Measurements from ENCODE around the gene RPS21. TPM values are rescaled to one million over a fixed set of nuclear protein-coding genes. Genes with fewer than 3 reads are reported as not detected.
A peak's percentile ranks its signal among the peaks of the same experiment; 100 is the strongest.

RPS21 gene
- total and polyA plus RNA-seq, 2 of the 13 experiments (the other 11 are each of a cell fraction or from before 2014, with no cell fraction given): 2,647 to 11,063 TPM

GRCh38 chr20:62367633-62368391, 19.1 kb upstream of the RPS21 start (continued):
- no peak for TF ChIP-seq TERF1 (CRISPR knock-in tag; IDR thresholded peaks at IDR 0.05)
- no peak; the same call in 1 of the 2 replicates for TF ChIP-seq HMG20B (CRISPR knock-in tag; conservative IDR thresholded peaks at IDR 0.05)
- peak; percentile 43; the same call in 1 of the 2 replicates for TF ChIP-seq ZNF629 (CRISPR knock-in tag; conservative IDR thresholded peaks at IDR 0.05)
- no peak for TF ChIP-seq CENPBD1 (CRISPR knock-in tag; IDR thresholded peaks at IDR 0.05; ENCODE audit: borderline replicate concordance, low read depth)
- TF ChIP-seq MAFK (conservative IDR thresholded peaks at IDR 0.05 in 1 of 2, IDR thresholded peaks at IDR 0.05 in 1 of 2; ENCODE audit: low read length in 2 of 2): no peak
- peak; percentile 63; the same call in 1 of the 2 replicates for TF ChIP-seq ZMYM4 (CRISPR knock-in tag; IDR thresholded peaks at IDR 0.05)
- no peak for TF ChIP-seq ZFP62 (CRISPR knock-in tag; IDR thresholded peaks at IDR 0.05)
- peak; percentile 75; the same call in 1 of the 2 replicates for TF ChIP-seq ZSCAN22 (CRISPR knock-in tag; IDR thresholded peaks at IDR 0.05)
- TF ChIP-seq EP300 (IDR thresholded peaks at IDR 0.05; ENCODE audit: low read depth in 2 of 2, low read length in 2 of 2): no peak
- TF ChIP-seq EP300 (CRISPR knock-in tag; IDR thresholded peaks at IDR 0.05; ENCODE audit: borderline replicate concordance): peak; percentile 5
- TF ChIP-seq ZFP91 (CRISPR knock-in tag; IDR thresholded peaks at IDR 0.05; ENCODE audit: borderline replicate concordance): peak; percentile 92; the same call in 1 of the 2 replicates
- no peak for TF ChIP-seq PHB2 (IDR thresholded peaks at IDR 0.05; ENCODE audit: partially characterized antibody)
- TF ChIP-seq FOXA3 (CRISPR knock-in tag; IDR thresholded peaks at IDR 0.05): no peak
- TF ChIP-seq MED13 (CRISPR knock-in tag; IDR thresholded peaks at IDR 0.05): peak; percentile 41; the same call in 1 of the 2 replicates
- TF ChIP-seq ARID2 (CRISPR knock-in tag; IDR thresholded peaks at IDR 0.05; ENCODE audit: borderline replicate concordance): no peak
- TF ChIP-seq ZC3H4 (CRISPR knock-in tag; IDR thresholded peaks at IDR 0.05; ENCODE audit: borderline replicate concordance): peak; percentile 94
- no peak for TF ChIP-seq POLR2AphosphoS2 (IDR thresholded peaks at IDR 0.05; ENCODE audit: low read depth, low read length)
- TF ChIP-seq GATA4 (IDR thresholded peaks at IDR 0.05; ENCODE audit: borderline replicate concordance, low read depth): no peak
- TF ChIP-seq ZNF839 (CRISPR knock-in tag; IDR thresholded peaks at IDR 0.05; ENCODE audit: borderline replicate concordance): no peak
- no peak; the same call in 1 of the 2 replicates for TF ChIP-seq ZMYM2 (CRISPR knock-in tag; IDR thresholded peaks at IDR 0.05)
- no peak for TF ChIP-seq ZNF549 (CRISPR knock-in tag; IDR thresholded peaks at IDR 0.05)
- TF ChIP-seq, protein P1, sequence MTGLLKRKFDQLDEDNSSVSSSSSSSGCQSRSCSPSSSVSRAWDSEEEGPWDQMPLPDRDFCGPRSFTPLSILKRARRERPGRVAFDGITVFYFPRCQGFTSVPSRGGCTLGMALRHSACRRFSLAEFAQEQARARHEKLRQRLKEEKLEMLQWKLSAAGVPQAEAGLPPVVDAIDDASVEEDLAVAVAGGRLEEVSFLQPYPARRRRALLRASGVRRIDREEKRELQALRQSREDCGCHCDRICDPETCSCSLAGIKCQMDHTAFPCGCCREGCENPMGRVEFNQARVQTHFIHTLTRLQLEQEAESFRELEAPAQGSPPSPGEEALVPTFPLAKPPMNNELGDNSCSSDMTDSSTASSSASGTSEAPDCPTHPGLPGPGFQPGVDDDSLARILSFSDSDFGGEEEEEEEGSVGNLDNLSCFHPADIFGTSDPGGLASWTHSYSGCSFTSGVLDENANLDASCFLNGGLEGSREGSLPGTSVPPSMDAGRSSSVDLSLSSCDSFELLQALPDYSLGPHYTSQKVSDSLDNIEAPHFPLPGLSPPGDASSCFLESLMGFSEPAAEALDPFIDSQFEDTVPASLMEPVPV (CRISPR knock-in tag; IDR thresholded peaks at IDR 0.05): peak; percentile 71; the same call in 1 of the 2 replicates
- peak; percentile 10; the same call in 1 of the 2 replicates for TF ChIP-seq PPARG (CRISPR knock-in tag; conservative IDR thresholded peaks at IDR 0.05)
- peak; percentile 79 for TF ChIP-seq ARNTL (CRISPR knock-in tag; IDR thresholded peaks at IDR 0.05)
- peak; percentile 19 for TF ChIP-seq ZBTB42 (CRISPR knock-in tag; IDR thresholded peaks at IDR 0.05)

Measured in HepG2 (cell line).